Kidney (tissue), 14 donors: ENCODE data around the gene INKA2. TPM values are rescaled to one million over a fixed set of nuclear protein-coding genes. Genes with fewer than 3 reads are reported as not detected.

ENCODE experiments used
- DNase-seq, 5 donors: peaks; one replicate each; pipeline ENCODE4 v3.0.0-alpha.2; 2013 to 2020
- FAIRE-seq: peaks from 2 replicates; lab custom pipeline; 2012; peaks lifted over from hg19 to GRCh38; lab: Jason Lieb, UNC
- H3K27ac ChIP-seq, 2 donors: one replicate each; pipeline ENCODE4 v1.7.0; 2013; ENCODE audit warnings: low read depth in 2 of 2, low read length in 2 of 2, inconsistent platforms in 1 of 2
- H3K27me3 ChIP-seq: one replicate; pipeline ENCODE4 v1.7.1; 2013; ENCODE audit warnings: low read length, inconsistent platforms; ENCODE audit not compliant: control insufficient read depth, insufficient read depth
- H3K36me3 ChIP-seq, 3 donors: one replicate each; pipeline versions ENCODE4 v1.7.0 to v1.7.1; 2013; ENCODE audit warnings: low read length in 3 of 3, control low read depth in 1 of 3, inconsistent platforms in 1 of 3; ENCODE audit not compliant: insufficient read depth in 3 of 3, control insufficient read depth in 2 of 3
- H3K4me1 ChIP-seq, 3 donors: one replicate each; pipeline versions ENCODE4 v1.7.0 to v1.7.1; 2013; ENCODE audit warnings: low read length in 3 of 3, inconsistent platforms in 1 of 3, low read depth in 1 of 3; ENCODE audit not compliant: control insufficient read depth in 2 of 3, insufficient read depth in 2 of 3
- H3K4me3 ChIP-seq, 3 donors: one replicate each; pipeline versions ENCODE4 v1.7.0 to v1.8.1; 2013; ENCODE audit warnings: low read length in 3 of 3, control low read depth in 1 of 3, inconsistent platforms in 1 of 3
- H3K9ac ChIP-seq, 3 donors: one replicate each; pipeline versions ENCODE4 v1.7.0 to v1.7.1; 2013; ENCODE audit warnings: low read length in 3 of 3, control low read depth in 1 of 3, inconsistent platforms in 1 of 3
- H3K9me3 ChIP-seq, 3 donors: one replicate each; pipeline versions ENCODE4 v1.7.0 to v1.7.1; 2013; ENCODE audit warnings: low read length in 3 of 3, control low read depth in 1 of 3, inconsistent platforms in 1 of 3; ENCODE audit not compliant: control insufficient read depth in 2 of 3, insufficient read depth in 1 of 3
- intact Hi-C: fragments of 100-400 bp; cut with DNase I; formaldehyde crosslinking; loops from one replicate; pipeline ENCODE4 v1.11.1; 2022
- polyA plus RNA-seq: library from polyadenylated mRNA; stranded (reverse); fragments of 350-450 nt; fragmentation: Illumina TruSeq; extraction: RNeasy Lipid Tissue Mini Kit (QIAGEN cat#74804); gene quantifications from one replicate; pipeline ENCODE4 v1.2.3, GENCODE V29; 2014; ENCODE audit warnings: low read depth, low replicate concordance; ENCODE audit not compliant: insufficient read depth
- total RNA-seq: library from RNA; stranded (reverse); fragmentation: NEBNext Ultra II Directional; extraction: Animal tissue kit (Norgen Biotek cat#: 25700); gene quantifications from one replicate; pipeline ENCODE4 v1.2.1, GENCODE V29; 2021
- TF ChIP-seq, protein P1 (sequence below): IDR thresholded peaks from 3 replicates; pipeline ENCODE4 v1.5.1; 2012; ENCODE audit warnings: mild to moderate bottlenecking, moderate library complexity, borderline replicate concordance; ENCODE audit not compliant: insufficient read depth; ENCODE audit errors: extremely low read depth
- donor health status: control.
- donor health status: control.
- donor health status: control.
- donor health status: control.
- donor health status: control.
- donor health status: DM: yes; HTN: yes; CAD: no.
- donor health status: Normal renal cell carcinoma (clear cell type).

Gene INKA2
- total and polyA plus RNA-seq, 2 donors from 2014 or later, result 3.5 to 5.6 TPM

DNA sequence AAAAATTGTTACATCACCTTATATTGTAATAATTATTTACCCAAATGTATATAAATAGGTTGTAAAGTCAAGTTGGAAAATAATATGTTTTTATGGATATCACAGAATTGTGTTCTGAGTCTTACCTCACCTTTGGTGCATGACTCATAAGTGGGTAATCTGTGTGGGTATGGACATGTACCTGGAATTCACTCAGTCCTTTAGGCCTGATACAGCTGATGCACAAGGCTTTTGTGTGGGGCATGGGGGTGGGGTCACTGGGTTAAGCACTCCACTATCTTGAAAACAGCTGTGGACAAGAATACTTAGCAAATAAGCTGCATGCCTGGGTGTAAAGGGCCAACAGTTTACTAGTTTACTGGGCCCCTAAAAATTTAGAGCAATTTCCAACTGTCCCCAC is 34.4 kb downstream of the INKA2 start:
- intact Hi-C loops, result no loop called here
- Histone ChIP-seq H3K4me3 (no peak overlapping the region), H3K4me1 (no peaks in the 10 kb centered on the region), H3K27ac (no peak overlapping the region), H3K9me3 (no peaks in the 10 kb centered on the region), H3K36me3 (peaks cover 5 to 17% (median 10%) of the 10 kb centered on the region in 3 donors), H3K9ac (no peak overlapping the region), H3K27me3 (no peaks in the 10 kb centered on the region)
- TF ChIP-seq, protein P1, sequence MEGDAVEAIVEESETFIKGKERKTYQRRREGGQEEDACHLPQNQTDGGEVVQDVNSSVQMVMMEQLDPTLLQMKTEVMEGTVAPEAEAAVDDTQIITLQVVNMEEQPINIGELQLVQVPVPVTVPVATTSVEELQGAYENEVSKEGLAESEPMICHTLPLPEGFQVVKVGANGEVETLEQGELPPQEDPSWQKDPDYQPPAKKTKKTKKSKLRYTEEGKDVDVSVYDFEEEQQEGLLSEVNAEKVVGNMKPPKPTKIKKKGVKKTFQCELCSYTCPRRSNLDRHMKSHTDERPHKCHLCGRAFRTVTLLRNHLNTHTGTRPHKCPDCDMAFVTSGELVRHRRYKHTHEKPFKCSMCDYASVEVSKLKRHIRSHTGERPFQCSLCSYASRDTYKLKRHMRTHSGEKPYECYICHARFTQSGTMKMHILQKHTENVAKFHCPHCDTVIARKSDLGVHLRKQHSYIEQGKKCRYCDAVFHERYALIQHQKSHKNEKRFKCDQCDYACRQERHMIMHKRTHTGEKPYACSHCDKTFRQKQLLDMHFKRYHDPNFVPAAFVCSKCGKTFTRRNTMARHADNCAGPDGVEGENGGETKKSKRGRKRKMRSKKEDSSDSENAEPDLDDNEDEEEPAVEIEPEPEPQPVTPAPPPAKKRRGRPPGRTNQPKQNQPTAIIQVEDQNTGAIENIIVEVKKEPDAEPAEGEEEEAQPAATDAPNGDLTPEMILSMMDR, result no peak
- DNase-seq (no peak), FAIRE-seq (no peak)

- intact Hi-C loops, result no loop called here
- Histone ChIP-seq H3K27me3 (no peaks in the 10 kb centered on the region), H3K9me3 (no peaks in the 10 kb centered on the region), H3K9ac (no peak overlapping the region), H3K4me1 (no peaks in the 10 kb centered on the region), H3K4me3 (no peak overlapping the region), H3K36me3 (peaks cover 5 to 22% (median 12%) of the 10 kb centered on the region in 3 donors), H3K27ac (no peak overlapping the region)
- DNase-seq (no peak), FAIRE-seq (no peak)
- TF ChIP-seq, protein P1, result no peak
Observed at GRCh38 chr1:111704240-111704639, 35.0 kb downstream of the INKA2 start.

DNA sequence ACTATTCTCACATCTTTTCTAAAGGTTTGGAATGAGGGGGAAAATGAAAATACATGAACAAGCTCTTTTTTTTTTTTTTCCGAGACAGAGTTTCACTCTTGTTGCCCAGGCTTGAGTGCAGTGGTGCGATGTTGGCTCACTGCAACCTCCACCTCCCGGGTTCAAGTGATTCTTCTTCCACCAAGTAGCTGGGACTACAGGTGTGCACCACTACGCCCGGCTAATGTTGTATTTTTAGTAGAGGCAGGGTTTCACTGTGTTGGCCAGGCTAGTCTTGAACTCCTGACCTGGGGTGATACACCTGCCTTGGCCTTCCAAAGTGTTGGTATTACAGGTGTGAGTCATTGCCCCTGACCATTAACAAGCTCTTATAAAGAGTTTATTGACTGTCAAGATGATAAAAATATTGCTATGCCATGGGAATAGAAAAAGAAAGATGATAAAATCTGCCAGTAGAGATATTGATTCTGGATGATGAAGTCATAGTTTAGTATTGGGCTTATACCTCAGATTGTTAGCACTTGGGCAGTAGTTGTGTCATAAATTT is 36.6 kb downstream of the INKA2 start:
- Histone ChIP-seq H3K36me3 (peaks cover 5 to 35% (median 16%) of the 10 kb centered on the region in 3 donors), H3K9ac (no peak overlapping the region), H3K9me3 (no peaks in the 10 kb centered on the region), H3K4me1 (no peaks in the 10 kb centered on the region), H3K27me3 (no peaks in the 10 kb centered on the region), H3K27ac (no peak overlapping the region), H3K4me3 (no peak overlapping the region)
- DNase-seq, result no peak
- TF ChIP-seq, protein P1, result no peak
- intact Hi-C loops, result no loop called here
- no peak for FAIRE-seq

DNA sequence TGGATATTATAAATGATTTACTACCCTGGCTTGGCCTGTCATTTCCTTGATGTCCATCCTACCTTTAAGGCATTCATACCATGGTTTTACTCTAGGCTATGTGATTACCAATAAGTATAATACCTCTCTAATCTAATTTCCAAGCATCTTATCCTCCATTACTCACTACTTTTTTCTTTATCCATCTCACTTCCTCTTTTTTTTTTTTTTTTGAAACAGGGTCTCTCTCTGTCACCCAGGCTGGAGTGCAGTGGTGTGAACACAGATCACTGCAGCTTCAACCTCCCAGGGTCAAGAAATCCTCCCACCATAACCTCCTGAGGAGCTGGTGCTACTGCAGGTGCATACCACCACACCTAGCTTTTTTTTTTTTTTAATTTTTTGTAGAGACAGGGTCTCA is 39.9 kb downstream of the INKA2 start:
- FAIRE-seq (no peak), DNase-seq (no peak)
- no peaks in the 10 kb centered on the region for H3K4me1 ChIP-seq
- intact Hi-C loops, result no loop called here
- H3K27me3 ChIP-seq, result no peaks in the 10 kb centered on the region
- no peak overlapping the region for H3K9ac ChIP-seq
- TF ChIP-seq, protein P1, result no peak
- H3K27ac ChIP-seq, result no peak overlapping the region
- H3K4me3 ChIP-seq, result no peak overlapping the region
- H3K36me3 ChIP-seq, result peaks cover 5 to 32% (median 16%) of the 10 kb centered on the region in 3 donors
- H3K9me3 ChIP-seq, result no peaks in the 10 kb centered on the region
